Measurements from ENCODE around the gene FLOT1. TPM values are rescaled to one million over a fixed set of nuclear protein-coding genes. Genes with fewer than 3 reads are reported as not detected.

FLOT1 gene
- total and polyA plus RNA-seq, 2 donors (not counting 1 experiment from before 2014, with no cell fraction given), result 71.2 to 79.4 TPM

GRCh38 chr6:30741063-30741779, 1.3 kb downstream of the FLOT1 start:
- H3K4me1 ChIP-seq (ENCODE audit: control insufficient read depth in 2 of 2, insufficient read depth in 2 of 2, low read length in 2 of 2), result peaks cover 30 to 48% of the 10 kb centered on the region in 2 donors
- H3K9ac ChIP-seq (ENCODE audit: low read length), result no peak overlapping the region
- H3K36me3 ChIP-seq (replicated peaks in 1 of 2; ENCODE audit: control extremely low read depth in 1 of 2, control insufficient read depth in 1 of 2, extremely low read depth in 1 of 2, insufficient read depth in 2 of 2, low read length in 1 of 2), result peaks cover 0 to 9% of the 10 kb centered on the region in 2 experiments
- intact Hi-C loops (cut with micrococcal nuclease), result loop anchor here (5.0 to 10.0 kb wide), 3 partner anchors 54 to 171 kb away; partner anchors contain the start of genes ABCF1 and VARS2
- H3K9me3 Mint-ChIP-seq (ENCODE audit: insufficient read depth), result no peaks in the 10 kb centered on the region
- H3K4me3 ChIP-seq (ENCODE audit: control extremely low read depth in 1 of 5, extremely low read depth in 1 of 5, insufficient read depth in 1 of 5, low read depth in 2 of 5, low read length in 4 of 5), result peak overlapping the region in 2 of 5 experiments; percentile 76 to 82
- H3K4me3 Mint-ChIP-seq, result peak overlapping the region; percentile 87
- WGBS (ENCODE audit: insufficient coverage), result 93% methylated on average over 6 of the region's 8 CpGs
- peaks cover 4% of the 10 kb centered on the region for H3K79me2 ChIP-seq (ENCODE audit: control insufficient read depth, insufficient read depth, low read length)
- H3K27ac ChIP-seq (ENCODE audit: low read length in 2 of 2), result no peak overlapping the region
- H3K9me3 ChIP-seq (ENCODE audit: control extremely low read depth in 1 of 3, control insufficient read depth in 2 of 3, insufficient read depth in 1 of 3, low read length in 2 of 3), result no peaks in the 10 kb centered on the region
- H3K27me3 ChIP-seq (replicated peaks in 1 of 4; ENCODE audit: control extremely low read depth in 1 of 4, control insufficient read depth in 3 of 4, insufficient read depth in 4 of 4, low read length in 3 of 4), result no peaks in the 10 kb centered on the region
- ChIA-PET CTCF (interaction anchor here (0.7 to 4.4 kb wide), 7 partner anchors 11 to 196 kb away, joined by 3 to 23 read pairs (median 5); no protein-coding TSS in a partner anchor), POLR2A (interaction anchor here (0.9 to 1.2 kb wide), 2 partner anchors 19 to 245 kb away, joined by 3 read pairs; no protein-coding TSS in a partner anchor)
- H3K27ac Mint-ChIP-seq, result peak overlapping the region; percentile 77
- H2AFZ ChIP-seq (ENCODE audit: insufficient read depth, low read depth, low read length, poor library complexity, severe bottlenecking), result peak overlapping the region; percentile 80
- H3K4me1 Mint-ChIP-seq, result peaks cover 58% of the 10 kb centered on the region
- no peaks in the 10 kb centered on the region for H4K20me1 ChIP-seq (ENCODE audit: control insufficient read depth, insufficient read depth, low read length, poor library complexity, severe bottlenecking)
- no peak for DNase-seq
- H3K4me2 ChIP-seq (replicated peaks; ENCODE audit: low read depth, low read length, poor library complexity, severe bottlenecking), result peak overlapping the region; percentile 92
- TF ChIP-seq EZH2 (IDR thresholded peaks at IDR 0.05; ENCODE audit: borderline replicate concordance, insufficient read depth, low read depth, low read length, poor library complexity, severe bottlenecking), result no peak
- TF ChIP-seq, protein P1, sequence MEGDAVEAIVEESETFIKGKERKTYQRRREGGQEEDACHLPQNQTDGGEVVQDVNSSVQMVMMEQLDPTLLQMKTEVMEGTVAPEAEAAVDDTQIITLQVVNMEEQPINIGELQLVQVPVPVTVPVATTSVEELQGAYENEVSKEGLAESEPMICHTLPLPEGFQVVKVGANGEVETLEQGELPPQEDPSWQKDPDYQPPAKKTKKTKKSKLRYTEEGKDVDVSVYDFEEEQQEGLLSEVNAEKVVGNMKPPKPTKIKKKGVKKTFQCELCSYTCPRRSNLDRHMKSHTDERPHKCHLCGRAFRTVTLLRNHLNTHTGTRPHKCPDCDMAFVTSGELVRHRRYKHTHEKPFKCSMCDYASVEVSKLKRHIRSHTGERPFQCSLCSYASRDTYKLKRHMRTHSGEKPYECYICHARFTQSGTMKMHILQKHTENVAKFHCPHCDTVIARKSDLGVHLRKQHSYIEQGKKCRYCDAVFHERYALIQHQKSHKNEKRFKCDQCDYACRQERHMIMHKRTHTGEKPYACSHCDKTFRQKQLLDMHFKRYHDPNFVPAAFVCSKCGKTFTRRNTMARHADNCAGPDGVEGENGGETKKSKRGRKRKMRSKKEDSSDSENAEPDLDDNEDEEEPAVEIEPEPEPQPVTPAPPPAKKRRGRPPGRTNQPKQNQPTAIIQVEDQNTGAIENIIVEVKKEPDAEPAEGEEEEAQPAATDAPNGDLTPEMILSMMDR (IDR thresholded peaks at IDR 0.05), result no peak
- H3K27me3 Mint-ChIP-seq, result no peaks in the 10 kb centered on the region
- no peak for ATAC-seq (ENCODE audit: low read depth)

GRCh38 chr6:30740540-30740870, 2.0 kb downstream of the FLOT1 start:
- no peak for ATAC-seq (ENCODE audit: low read depth)
- Mint-ChIP-seq H3K27me3 (no peaks in the 10 kb centered on the region), H3K4me1 (peaks cover 65% of the 10 kb centered on the region), H3K27ac (peak overlapping the region; percentile 13), H3K4me3 (peak overlapping the region; percentile 41), H3K9me3 (ENCODE audit: insufficient read depth) (no peaks in the 10 kb centered on the region)
- Histone ChIP-seq H2AFZ (ENCODE audit: insufficient read depth, low read depth, low read length, poor library complexity, severe bottlenecking) (no peak overlapping the region), H3K9ac (ENCODE audit: low read length) (no peak overlapping the region), H3K4me2 (replicated peaks; ENCODE audit: low read depth, low read length, poor library complexity, severe bottlenecking) (no peak overlapping the region), H3K4me3 (ENCODE audit: control extremely low read depth in 1 of 5, extremely low read depth in 1 of 5, insufficient read depth in 1 of 5, low read depth in 2 of 5, low read length in 4 of 5) (no peak overlapping the region), H3K9me3 (ENCODE audit: control extremely low read depth in 1 of 3, control insufficient read depth in 2 of 3, insufficient read depth in 1 of 3, low read length in 2 of 3) (no peaks in the 10 kb centered on the region), H3K4me1 (ENCODE audit: control insufficient read depth in 2 of 2, insufficient read depth in 2 of 2, low read length in 2 of 2) (peaks cover 38 to 55% of the 10 kb centered on the region in 2 donors), H3K36me3 (replicated peaks in 1 of 2; ENCODE audit: control extremely low read depth in 1 of 2, control insufficient read depth in 1 of 2, extremely low read depth in 1 of 2, insufficient read depth in 2 of 2, low read length in 1 of 2) (peaks cover 0 to 9% of the 10 kb centered on the region in 2 experiments), H3K27me3 (replicated peaks in 1 of 4; ENCODE audit: control extremely low read depth in 1 of 4, control insufficient read depth in 3 of 4, insufficient read depth in 4 of 4, low read length in 3 of 4) (no peaks in the 10 kb centered on the region), H3K27ac (ENCODE audit: low read length in 2 of 2) (no peak overlapping the region), H3K79me2 (ENCODE audit: control insufficient read depth, insufficient read depth, low read length) (peaks cover 4% of the 10 kb centered on the region), H4K20me1 (ENCODE audit: control insufficient read depth, insufficient read depth, low read length, poor library complexity, severe bottlenecking) (no peaks in the 10 kb centered on the region)
- CTCF ChIA-PET, result interaction anchor here (0.7 to 4.4 kb wide), 7 partner anchors 10 to 290 kb away, joined by 3 to 23 read pairs (median 5); no protein-coding TSS in a partner anchor
- TF ChIP-seq, protein P1 (IDR thresholded peaks at IDR 0.05), result no peak
- TF ChIP-seq EZH2 (IDR thresholded peaks at IDR 0.05; ENCODE audit: borderline replicate concordance, insufficient read depth, low read depth, low read length, poor library complexity, severe bottlenecking), result no peak
- intact Hi-C loops (cut with micrococcal nuclease), result loop anchor here (5.0 to 10.0 kb wide), 3 partner anchors 54 to 172 kb away; partner anchors contain the start of genes ABCF1 and VARS2
- 100% methylated on average over 1 of the region's 2 CpGs for WGBS (ENCODE audit: insufficient coverage)
- DNase-seq, result no peak
- POLR2A ChIA-PET, result no interaction called here

All from B cell (primary cell).